Activated CD4-positive, alpha-beta T cell treated with anti-CD3 and anti-CD28 coated beads for 48 hours (primary cell): Measurements from ENCODE around the gene SOX18.

Experiments
- DNase-seq: peaks from one replicate; pipeline ENCODE4 v3.0.0-alpha.2; 2020

Gene SOX18

GRCh38 chr20:64036346-64037198 is 12.9 kb downstream of the SOX18 start:
- DNase-seq = no peak

GRCh38 chr20:64035933-64036345 is 13.5 kb downstream of the SOX18 start, which contains the start of gene C20orf204:
Gene C20orf204, plus strand, starts transcription at chr20:64036182. Its CDS starts 142 bp downstream, at chr20:64036324.
- DNase-seq = no peak

- DNase-seq = peak; percentile 43
Measured at GRCh38 chr20:64035066-64035932, 14.1 kb downstream of the SOX18 start.

- no peak for DNase-seq
Measured at GRCh38 chr20:64033981-64034493, 15.4 kb downstream of the SOX18 start.

- no peak for DNase-seq
Measured at GRCh38 chr20:64032706-64033624, 16.5 kb downstream of the SOX18 start.

- no peak for DNase-seq
Measured at GRCh38 chr20:64031822-64032314, 17.6 kb downstream of the SOX18 start.

GRCh38 chr20:64030371-64031134 is 18.9 kb downstream of the SOX18 start:
- no peak for DNase-seq

GRCh38 chr20:64029293-64030117 is 19.9 kb downstream of the SOX18 start:
- no peak for DNase-seq

- no peak for DNase-seq
Measured at GRCh38 chr20:64027981-64028685, 21.3 kb downstream of the SOX18 start.

GRCh38 chr20:64025826-64026412 is 23.5 kb downstream of the SOX18 start:
- DNase-seq = no peak

- DNase-seq = no peak
Measured at GRCh38 chr20:64025101-64025825, 24.2 kb downstream of the SOX18 start.

- DNase-seq = no peak
Measured at GRCh38 chr20:64024141-64024990, 25.1 kb downstream of the SOX18 start.

GRCh38 chr20:64023361-64024140 is 25.9 kb downstream of the SOX18 start:
- no peak for DNase-seq

- DNase-seq = no peak
Measured at GRCh38 chr20:64022671-64023360, 26.6 kb downstream of the SOX18 start.

GRCh38 chr20:64021124-64021975 is 28.1 kb downstream of the SOX18 start:
- DNase-seq = no peak
